HG03378 (cell line): ENCODE results near the gene POLR3C.
"Not testable (repeated sequence)": the region's sequence is repeated elsewhere in the genome, so short reads cannot be mapped to it uniquely, and the experiment has no call there.

ENCODE experiments used
- ATAC-seq: cut with Tn5 transposase; IDR thresholded peaks from one replicate; pipeline ENCODE4 v1.9.1; 2021; ENCODE audit warnings: mild to moderate bottlenecking, moderate library complexity; ENCODE audit not compliant: unreplicated experiment

Gene POLR3C

GRCh38 chr1:145822779-145823331 is 1.1 kb upstream of the POLR3C start:
- not testable (repeated sequence) for ATAC-seq

DNA sequence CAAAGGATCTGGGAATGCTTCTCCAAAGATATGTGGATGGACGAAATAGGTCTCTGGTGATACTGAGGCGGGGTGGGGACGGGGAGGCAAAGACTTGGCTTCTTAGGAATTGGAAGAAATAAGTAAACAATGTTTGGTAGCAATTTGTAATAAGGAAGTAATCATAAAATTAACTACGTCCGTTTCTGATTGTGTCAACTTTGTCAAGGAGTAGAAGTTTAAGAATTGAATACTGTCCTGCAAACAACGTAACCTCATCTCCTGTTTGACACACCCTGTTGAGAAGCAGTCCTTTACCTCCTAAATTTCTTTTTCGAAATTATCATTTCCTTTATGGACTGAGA is 471 bp downstream of the POLR3C start:
- no peak for ATAC-seq

- ATAC-seq, result no peak
Observed at GRCh38 chr1:145826030-145826429, 2.0 kb downstream of the POLR3C start.

DNA sequence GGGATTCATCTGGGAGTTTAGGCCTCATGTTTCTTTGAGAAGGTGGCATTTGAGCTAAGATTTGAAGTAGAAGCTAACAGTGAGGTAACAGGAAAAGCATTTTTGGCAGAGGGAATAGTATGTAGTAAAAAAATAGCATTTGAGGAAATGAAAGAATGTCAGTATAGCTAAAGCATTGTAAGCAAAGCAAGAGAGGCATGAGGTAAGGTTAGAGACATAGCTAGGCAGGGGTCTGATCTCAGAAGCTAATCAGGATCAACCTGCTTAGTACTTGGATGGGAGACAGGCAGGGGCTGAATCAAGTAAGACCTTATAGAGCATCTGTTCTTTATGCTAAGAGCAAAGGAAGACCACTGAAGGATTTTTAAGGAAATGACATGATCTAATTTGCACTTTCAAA is 4.0 kb downstream of the POLR3C start:
- ATAC-seq, result no peak

GRCh38 chr1:145828367-145829026 is 4.5 kb downstream of the POLR3C start:
- ATAC-seq, result no peak

DNA sequence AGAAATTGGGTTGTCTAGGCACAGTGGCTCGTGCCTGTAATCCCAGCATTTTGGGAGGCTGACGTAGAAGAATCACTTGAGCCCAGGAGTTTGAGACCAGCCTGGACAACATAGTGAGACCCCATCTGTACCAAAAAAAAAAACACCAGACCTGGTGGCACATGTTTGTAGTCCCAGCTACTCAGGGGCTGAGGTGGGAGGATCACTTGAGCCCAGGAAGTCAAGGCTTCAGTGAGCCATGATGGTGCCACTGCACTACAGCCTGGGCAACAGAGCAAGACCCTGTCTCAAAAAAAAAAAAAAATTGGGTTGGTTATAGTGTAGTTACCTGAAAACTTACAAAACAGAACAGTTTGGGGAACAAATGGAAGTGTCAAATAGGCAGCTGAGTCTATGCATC is 6.8 kb downstream of the POLR3C start:
- ATAC-seq, result not testable (repeated sequence)

GRCh38 chr1:145837656-145838055 is 13.7 kb downstream of the POLR3C start:
- no peak for ATAC-seq

GRCh38 chr1:145843031-145843430 is 19.0 kb downstream of the POLR3C start:
- no peak for ATAC-seq

DNA sequence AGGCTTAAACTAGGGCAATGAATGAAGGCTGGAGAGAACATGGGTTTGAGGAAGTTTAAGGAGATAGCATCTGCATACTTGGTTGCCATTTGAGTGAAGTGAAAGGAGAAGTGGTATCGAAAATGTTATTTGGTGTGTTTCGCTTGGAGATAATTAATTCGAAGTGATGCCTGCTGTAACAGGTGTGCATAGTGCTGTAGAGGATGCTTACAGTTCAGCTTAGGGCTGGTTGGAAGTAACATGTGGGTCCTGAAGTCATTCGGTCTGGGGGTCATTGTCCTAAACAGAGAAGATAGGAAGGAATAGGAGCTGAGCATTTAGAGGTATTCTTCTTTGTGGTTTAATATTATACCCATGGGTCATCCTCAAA is 21.1 kb downstream of the POLR3C start:
- peak; percentile 83 for ATAC-seq

DNA sequence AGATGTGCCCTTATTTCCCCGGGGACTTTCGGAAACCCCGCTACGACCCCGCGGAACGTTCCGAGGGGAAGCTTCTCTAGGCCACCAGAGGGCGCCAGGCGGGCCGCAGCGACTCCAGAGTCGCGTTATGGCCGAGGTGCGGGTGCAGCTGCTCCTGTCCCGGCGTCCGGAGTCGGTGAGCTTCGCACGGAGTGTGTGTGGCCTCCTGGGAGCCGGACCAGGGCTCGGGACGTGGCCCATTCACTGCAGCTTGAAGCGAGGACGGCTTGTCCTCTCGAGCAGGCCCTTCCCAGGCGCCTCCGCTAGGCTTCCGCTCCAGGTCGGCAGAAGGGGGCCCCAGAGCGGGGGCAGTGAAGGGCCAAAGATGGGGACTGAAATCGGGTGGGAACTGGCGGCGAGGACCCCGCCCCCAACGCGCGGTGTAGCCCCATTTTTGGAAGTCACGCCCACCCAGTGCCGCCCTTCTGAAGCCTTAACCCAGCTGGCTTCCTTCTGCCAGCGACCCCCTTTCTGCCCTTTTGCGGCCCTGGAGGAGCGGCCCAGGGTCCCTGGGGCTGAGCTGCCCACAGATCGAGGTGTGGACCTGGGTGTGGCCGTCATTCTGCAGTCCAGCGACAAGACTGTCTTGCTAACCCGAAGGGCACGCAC is 21.6 kb downstream of the POLR3C start, which contains the start of gene NUDT17:
NUDT17 (plus strand) TSS at position 117 of the 648 bp plus-strand sequence; CDS start at position 128, 11 bp downstream.
- peak; percentile 46 for ATAC-seq

DNA sequence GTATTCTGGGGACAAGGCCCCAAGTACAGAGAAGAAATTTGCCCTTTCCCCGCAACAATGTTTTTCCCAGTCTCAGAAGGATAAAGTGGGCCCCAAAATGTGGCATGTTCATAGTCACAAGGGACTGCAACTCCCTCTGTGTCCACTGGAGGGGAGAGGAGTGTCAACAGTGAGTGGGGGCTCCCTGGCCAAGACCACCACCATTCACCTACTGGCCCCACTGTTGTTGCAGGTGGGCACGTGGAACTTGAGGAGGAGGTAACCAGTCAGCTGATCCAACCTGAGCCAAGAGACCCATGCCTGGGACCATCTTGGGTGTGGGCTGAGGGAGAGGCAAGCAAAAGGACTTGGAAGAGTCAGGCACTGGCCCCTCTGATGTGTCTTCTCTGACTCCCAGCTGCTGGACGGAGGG is 22.2 kb downstream of the POLR3C start:
- ATAC-seq, result no peak

DNA sequence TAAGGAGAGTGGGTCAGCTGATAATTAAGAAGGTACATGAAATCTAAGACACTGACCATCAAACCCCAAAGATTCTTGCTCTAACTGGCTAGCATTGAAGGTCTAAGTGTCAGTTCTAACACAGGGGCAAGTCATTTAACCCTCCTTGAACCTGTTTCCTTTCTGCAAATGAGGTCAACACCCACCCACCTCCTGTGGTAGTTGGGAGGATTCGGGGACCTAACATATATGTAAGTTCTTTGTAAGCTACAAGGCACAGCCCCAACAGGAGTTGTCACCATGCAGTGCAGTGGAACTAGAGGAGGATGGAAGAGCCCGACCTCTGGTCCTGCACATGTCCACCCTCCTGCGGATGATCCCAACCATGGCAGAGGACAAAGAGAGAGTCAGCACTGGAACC is 23.8 kb downstream of the POLR3C start:
- no peak for ATAC-seq

DNA sequence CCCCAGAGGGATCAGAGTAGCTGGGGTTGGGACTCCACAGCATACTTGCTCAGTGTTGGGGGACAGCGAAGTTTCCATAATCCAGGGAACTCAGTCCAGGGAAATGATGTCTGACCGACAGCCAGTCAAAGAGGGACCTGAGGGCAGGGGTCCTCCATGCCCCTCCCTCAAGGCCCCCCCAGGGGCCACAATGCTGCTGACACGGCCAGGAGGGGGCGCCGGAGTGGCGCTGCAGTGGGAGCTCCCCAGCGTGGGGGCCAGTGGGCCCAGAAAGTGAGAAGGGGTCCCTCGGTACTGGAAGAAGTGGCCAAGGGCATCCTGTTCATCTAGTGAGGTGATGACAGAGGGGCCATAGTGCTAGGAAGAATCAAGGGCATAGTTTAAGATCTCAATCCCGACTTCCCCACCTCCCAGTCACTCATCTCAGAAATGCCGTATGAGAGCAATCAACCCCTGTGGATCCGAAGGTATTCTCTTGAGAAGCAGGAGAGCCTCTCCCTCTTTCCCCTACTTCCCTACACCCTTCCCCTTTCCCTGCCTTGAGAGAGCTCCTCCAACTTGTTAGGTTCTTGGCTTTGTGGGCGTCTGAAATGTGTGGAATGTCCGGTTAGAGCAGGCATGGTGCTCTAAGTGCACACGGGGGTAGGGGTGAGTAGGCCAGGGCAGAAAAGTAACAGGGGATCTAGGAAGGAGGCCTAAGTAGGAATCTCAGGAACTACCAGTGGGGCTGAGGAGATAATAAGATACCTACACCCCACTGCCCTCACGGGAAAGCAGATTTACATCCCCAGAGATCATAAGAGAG is 25.6 kb downstream of the POLR3C start:
- no peak for ATAC-seq

- no peak for ATAC-seq
Observed at GRCh38 chr1:145855426-145855948, 31.5 kb downstream of the POLR3C start.

DNA sequence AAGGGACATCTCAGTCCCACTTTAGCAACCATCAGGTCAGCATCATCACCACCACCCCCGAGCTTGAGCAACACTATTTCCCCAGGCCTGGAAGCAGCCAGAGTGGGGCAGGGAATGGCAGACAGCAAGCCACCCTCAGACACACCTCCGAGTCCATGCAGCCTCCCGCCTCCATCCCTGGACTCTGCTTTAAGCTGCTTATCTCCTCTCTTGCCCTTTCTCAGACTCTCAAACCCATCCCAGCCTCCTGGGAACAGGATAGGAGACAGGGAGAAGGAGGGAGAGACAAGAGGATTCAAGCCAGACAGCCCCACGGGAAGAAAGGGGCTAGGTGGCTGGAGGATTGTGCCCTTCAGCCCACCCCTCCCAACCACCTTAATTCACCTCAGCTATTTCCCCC is 33.2 kb downstream of the POLR3C start:
- ATAC-seq, result no peak

DNA sequence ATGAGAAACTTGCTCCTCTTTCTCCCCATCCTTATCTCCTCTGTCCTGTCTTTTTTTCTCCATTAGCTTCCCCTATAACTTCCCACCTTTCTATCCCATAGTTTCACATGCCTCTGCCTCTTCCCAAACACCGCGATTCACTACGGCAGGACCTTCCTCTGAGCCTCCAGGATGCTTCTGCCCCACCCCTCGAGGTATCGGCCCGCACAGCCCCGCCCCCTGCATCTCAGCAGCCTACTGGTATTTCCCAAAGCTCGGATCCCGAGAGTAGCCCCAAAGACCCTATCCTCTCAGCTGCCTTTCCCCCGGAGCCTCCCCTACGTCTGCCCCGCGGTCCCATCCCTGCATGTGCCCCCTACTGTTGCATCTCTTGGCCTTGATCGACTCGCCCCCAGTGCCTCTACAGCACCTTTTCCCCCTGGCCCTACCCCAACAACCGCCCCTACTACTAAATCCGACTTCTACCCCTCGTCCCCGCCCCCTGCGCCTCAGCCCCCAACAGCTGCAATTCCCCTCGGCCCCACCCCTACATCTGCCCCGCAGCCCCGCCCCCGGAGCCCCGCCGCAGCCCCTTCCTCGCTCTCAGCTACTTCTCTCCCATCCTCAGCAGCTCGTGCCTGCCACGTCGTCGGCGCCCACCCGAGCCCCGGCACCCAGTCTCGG is 34.4 kb downstream of the POLR3C start:
- ATAC-seq, result no peak

- ATAC-seq, result peak; percentile 56
Observed at GRCh38 chr1:145858901-145859490, 35.0 kb downstream of the POLR3C start, which contains the start of gene PIAS3. PIAS3 (minus strand) TSS chr1:145859081; CDS start chr1:145858990, 91 bp downstream.

- peak; percentile 60 for ATAC-seq
Observed at GRCh38 chr1:145859491-145860023, 35.6 kb downstream of the POLR3C start.

DNA sequence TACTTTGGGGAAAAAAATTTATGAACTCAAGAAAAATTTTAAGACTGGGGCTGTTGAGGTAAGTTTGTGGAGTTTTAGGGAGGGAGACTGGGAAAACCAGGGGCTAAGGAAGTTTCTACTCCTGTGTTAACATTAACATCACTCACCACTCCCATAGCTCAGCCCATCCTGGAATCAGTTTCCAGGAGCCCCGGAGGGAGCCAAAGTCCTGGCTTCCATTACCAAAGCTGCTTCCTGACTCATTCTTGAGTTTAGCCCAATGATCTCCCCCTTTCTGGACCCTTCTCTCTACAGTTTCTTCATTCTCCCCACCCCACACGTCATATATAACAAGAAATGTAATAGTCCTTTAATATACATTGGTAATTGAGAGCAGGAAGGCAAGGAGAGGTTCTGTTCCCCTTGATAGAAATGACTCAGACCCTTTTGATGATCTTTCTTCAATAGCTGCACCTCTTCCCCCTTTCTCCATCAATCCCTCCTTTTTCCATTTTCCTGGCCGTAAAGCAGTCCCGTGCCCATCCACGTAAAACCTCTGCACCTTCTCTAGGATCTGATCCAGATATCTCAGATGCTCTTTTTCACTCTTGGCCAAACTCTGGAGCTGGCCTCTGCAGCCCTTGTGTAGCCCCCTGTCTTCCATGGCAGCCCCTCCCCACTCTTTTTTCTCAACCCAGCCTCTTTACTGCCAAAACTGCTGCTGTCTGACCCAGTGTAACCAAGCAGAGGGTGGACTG is 39.5 kb downstream of the POLR3C start:
- no peak for ATAC-seq
